ENCODE measurements around the gene TERF2IP. TPM values are rescaled to one million over a fixed set of nuclear protein-coding genes. Genes with fewer than 3 reads are reported as not detected.
A peak's percentile ranks its signal among the peaks of the same experiment; 100 is the strongest.

The TERF2IP gene
- total and polyA plus RNA-seq, 2 of the 13 experiments (the other 11 are each of a cell fraction or from before 2014, with no cell fraction given) = 26.4 to 50.2 TPM

- no peak for TF ChIP-seq WIZ (CRISPR knock-in tag; IDR thresholded peaks at IDR 0.05)
- 0 out of 2 replicates have a peak, but pooled peaks have one; percentile 16 for TF ChIP-seq BHLHE40 (IDR thresholded peaks at IDR 0.05; ENCODE audit: low read length)
- peak; percentile 60; the same call in 1 of the 2 replicates for TF ChIP-seq EED (CRISPR knock-in tag; IDR thresholded peaks at IDR 0.05)
- 0 out of 2 replicates have a peak, but pooled peaks have one; percentile 51 for TF ChIP-seq CCDC6 (CRISPR knock-in tag; IDR thresholded peaks at IDR 0.05)
- TF ChIP-seq RBM39 (IDR thresholded peaks at IDR 0.05; ENCODE audit: low read depth, low read length, poor library complexity, severe bottlenecking) = peak; percentile 50
- TF ChIP-seq LCORL (IDR thresholded peaks at IDR 0.05) = no peak
- no peak for TF ChIP-seq LCORL (CRISPR knock-in tag; IDR thresholded peaks at IDR 0.05)
- no peak for TF ChIP-seq HES4 (CRISPR knock-in tag; IDR thresholded peaks at IDR 0.05; ENCODE audit: borderline replicate concordance)
- TF ChIP-seq MBD4 (IDR thresholded peaks at IDR 0.05; ENCODE audit: borderline replicate concordance, low read length) = no peak
- no peak for TF ChIP-seq KLF9 (CRISPR knock-in tag; IDR thresholded peaks at IDR 0.05; ENCODE audit: low read depth)
- TF ChIP-seq HBP1 (CRISPR knock-in tag; IDR thresholded peaks at IDR 0.05; ENCODE audit: low read depth) = peak; percentile 55; the same call in 1 of the 2 replicates
- TF ChIP-seq ZNF232 (CRISPR knock-in tag; IDR thresholded peaks at IDR 0.05; ENCODE audit: borderline replicate concordance) = no peak
- TF ChIP-seq SNAPC4 (CRISPR knock-in tag; IDR thresholded peaks at IDR 0.05) = no peak
- no peak for TF ChIP-seq ZNF362 (CRISPR knock-in tag; IDR thresholded peaks at IDR 0.05; ENCODE audit: borderline replicate concordance)
- no peak for TF ChIP-seq ZNF567 (CRISPR knock-in tag; IDR thresholded peaks at IDR 0.05; ENCODE audit: borderline replicate concordance)
- no peak for TF ChIP-seq SP5 (CRISPR knock-in tag; IDR thresholded peaks at IDR 0.05; ENCODE audit: borderline replicate concordance, low read depth)
- no peak for TF ChIP-seq NFYC (CRISPR knock-in tag; IDR thresholded peaks at IDR 0.05)
- no peak for TF ChIP-seq ZNF737 (CRISPR knock-in tag; IDR thresholded peaks at IDR 0.05; ENCODE audit: borderline replicate concordance)
- TF ChIP-seq ZBTB38 (CRISPR knock-in tag; IDR thresholded peaks at IDR 0.05) = peak; percentile 76
- peak; percentile 87 for TF ChIP-seq ZNF607 (CRISPR knock-in tag; IDR thresholded peaks at IDR 0.05; ENCODE audit: borderline replicate concordance)
- no peak for TF ChIP-seq PREB (CRISPR knock-in tag; IDR thresholded peaks at IDR 0.05)
- no peak for TF ChIP-seq ZSCAN25 (CRISPR knock-in tag; IDR thresholded peaks at IDR 0.05)
These were observed 24.6 kb upstream of the TERF2IP start, which contains the start of gene ADAT1 (continued) for GRCh38 chr16:75622761-75623605.

All from HepG2 (cell line).